ENCODE data around the gene PERCC1. TPM values are rescaled to one million over a fixed set of nuclear protein-coding genes. Genes with fewer than 3 reads are reported as not detected.

PERCC1 gene
- total RNA-seq, 2 experiments from 2014 or later = not detected

DNA sequence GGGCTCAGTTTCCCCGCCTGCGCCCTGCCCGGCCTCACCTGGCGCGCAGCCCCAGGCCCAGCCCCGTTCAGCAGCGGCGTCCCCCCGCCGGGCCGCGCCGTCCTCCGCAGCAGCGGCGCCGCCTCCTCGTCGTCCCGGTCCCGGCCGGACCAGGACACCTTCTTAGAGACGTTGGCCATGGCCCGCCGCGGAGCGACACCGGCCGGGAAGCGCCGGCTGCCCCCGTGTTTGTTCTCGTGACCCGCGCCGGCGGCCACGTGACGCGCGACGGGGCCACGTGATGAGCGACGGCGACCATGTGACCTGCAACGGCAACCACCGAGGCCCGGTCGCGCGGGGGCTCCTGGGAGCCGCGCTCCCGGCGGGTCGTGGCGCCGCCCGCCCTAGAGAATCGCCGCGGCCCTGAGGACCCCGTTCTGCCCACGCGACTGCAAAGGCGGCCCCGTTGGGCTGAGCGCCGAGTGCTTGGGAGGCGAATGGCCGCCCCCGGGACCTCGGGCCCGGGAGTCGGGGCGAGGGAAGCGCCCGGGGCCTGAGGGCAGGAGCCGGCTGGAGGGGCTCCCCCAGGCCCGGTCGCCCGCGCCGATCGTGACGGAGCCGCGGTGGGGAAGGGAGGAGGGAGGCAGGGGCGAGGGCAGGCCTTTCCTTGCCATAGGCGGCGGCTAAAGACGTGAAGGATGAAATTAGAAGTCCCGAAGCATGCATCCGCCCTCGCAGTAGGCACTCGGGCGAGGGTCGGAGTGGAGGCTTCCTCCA is 44.1 kb downstream of the PERCC1 start, which contains the start of gene CLCN7:
Gene CLCN7, minus strand, starts transcription at position 233 of the 756 bp plus-strand sequence. Its CDS starts 54 bp downstream, at position 179.
- Histone ChIP-seq H4K20me1 (ENCODE audit: insufficient read depth, low read length) (no peaks in the 10 kb centered on the region), H3K27ac (ENCODE audit: low read depth, low read length, poor library complexity, severe bottlenecking) (peak within 1 kb of the TSS; percentile 63), H3K4me3 (ENCODE audit: low read depth, low read length, poor library complexity, severe bottlenecking) (peak within 1 kb of the TSS; percentile 85), H3K36me3 (ENCODE audit: insufficient read depth, low read length) (no peaks in the 10 kb centered on the region), H3K79me2 (ENCODE audit: insufficient read depth, low read depth, low read length) (peaks cover 10% of the 10 kb centered on the region; the same call in 1 of the 2 replicates), H3K9me2 (ENCODE audit: insufficient read depth, low read length) (no peaks in the 10 kb centered on the region), H3K9me3 (ENCODE audit: low read length) (no peaks in the 10 kb centered on the region), H3K4me1 (ENCODE audit: insufficient read depth, low read length, poor library complexity, severe bottlenecking) (peaks cover 15% of the 10 kb centered on the region), H3K4me2 (ENCODE audit: low read length) (peak within 1 kb of the TSS; percentile 99), H2AFZ (ENCODE audit: low read length) (peak within 1 kb of the TSS; percentile 88)
- CTCF ChIA-PET (ENCODE audit: unreplicated experiment) = no interaction called here
- peak; percentile 87 for DNase-seq (ENCODE audit: low spot score)
- TF ChIP-seq EZH2phosphoT487 (IDR thresholded peaks at IDR 0.05; ENCODE audit: borderline replicate concordance, low read depth, low read length) = no peak
- TF ChIP-seq, protein P1, sequence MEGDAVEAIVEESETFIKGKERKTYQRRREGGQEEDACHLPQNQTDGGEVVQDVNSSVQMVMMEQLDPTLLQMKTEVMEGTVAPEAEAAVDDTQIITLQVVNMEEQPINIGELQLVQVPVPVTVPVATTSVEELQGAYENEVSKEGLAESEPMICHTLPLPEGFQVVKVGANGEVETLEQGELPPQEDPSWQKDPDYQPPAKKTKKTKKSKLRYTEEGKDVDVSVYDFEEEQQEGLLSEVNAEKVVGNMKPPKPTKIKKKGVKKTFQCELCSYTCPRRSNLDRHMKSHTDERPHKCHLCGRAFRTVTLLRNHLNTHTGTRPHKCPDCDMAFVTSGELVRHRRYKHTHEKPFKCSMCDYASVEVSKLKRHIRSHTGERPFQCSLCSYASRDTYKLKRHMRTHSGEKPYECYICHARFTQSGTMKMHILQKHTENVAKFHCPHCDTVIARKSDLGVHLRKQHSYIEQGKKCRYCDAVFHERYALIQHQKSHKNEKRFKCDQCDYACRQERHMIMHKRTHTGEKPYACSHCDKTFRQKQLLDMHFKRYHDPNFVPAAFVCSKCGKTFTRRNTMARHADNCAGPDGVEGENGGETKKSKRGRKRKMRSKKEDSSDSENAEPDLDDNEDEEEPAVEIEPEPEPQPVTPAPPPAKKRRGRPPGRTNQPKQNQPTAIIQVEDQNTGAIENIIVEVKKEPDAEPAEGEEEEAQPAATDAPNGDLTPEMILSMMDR (conservative IDR thresholded peaks at IDR 0.05; ENCODE audit: low read length) = no peak
- intact Hi-C loops (cut with micrococcal nuclease; ENCODE audit: unreplicated experiment) = no loop called here
- POLR2A ChIA-PET = no interaction called here
- BruUV-seq (replicated peaks) = no TSS peak

DNA sequence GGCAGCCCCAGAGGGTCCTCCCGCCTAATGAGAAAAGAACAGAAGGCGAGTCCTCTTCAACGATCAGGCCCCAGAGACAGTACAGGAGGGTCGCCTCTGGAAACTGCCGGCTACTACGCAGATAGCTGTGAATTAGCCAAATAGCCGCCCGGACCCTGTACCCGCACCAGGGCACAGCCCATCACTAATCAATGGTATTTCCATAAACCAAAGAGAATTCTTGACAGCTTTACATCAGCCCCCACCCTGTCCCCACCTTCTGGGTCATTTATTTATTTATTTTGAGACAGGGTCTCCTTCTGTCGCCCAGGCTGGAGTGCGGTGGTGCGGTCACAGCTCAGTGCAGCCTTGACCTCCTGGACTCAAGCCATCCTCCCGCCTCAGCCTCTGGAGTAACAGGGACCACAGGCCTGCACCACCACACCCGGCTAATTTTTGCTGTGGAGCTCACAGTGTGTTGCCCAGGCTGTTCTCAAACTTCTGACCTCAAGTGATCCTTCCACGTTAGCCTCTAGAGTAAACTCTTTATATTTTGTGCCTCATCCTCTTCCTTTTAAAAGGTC is 44.8 kb downstream of the PERCC1 start:
- intact Hi-C loops (cut with micrococcal nuclease; ENCODE audit: unreplicated experiment) = no loop called here

More for the DNA sequence above, 44.8 kb downstream of the PERCC1 start:
- POLR2A ChIA-PET = no interaction called here
- H3K9me3 ChIP-seq (ENCODE audit: low read length) = no peaks in the 10 kb centered on the region
- H3K4me2 ChIP-seq (ENCODE audit: low read length) = peak overlapping the region; percentile 83
- peak overlapping the region; percentile 88; the same call in 1 of the 2 replicates for H2AFZ ChIP-seq (ENCODE audit: low read length)
- H3K4me1 ChIP-seq (ENCODE audit: insufficient read depth, low read length, poor library complexity, severe bottlenecking) = peaks cover 15% of the 10 kb centered on the region
- no peak for TF ChIP-seq EZH2phosphoT487 (IDR thresholded peaks at IDR 0.05; ENCODE audit: borderline replicate concordance, low read depth, low read length)
- TF ChIP-seq, protein P1 (conservative IDR thresholded peaks at IDR 0.05; ENCODE audit: low read length) = no peak
- H3K4me3 ChIP-seq (ENCODE audit: low read depth, low read length, poor library complexity, severe bottlenecking) = peak overlapping the region; percentile 85
- CTCF ChIA-PET (ENCODE audit: unreplicated experiment) = no interaction called here
- no peaks in the 10 kb centered on the region for H3K36me3 ChIP-seq (ENCODE audit: insufficient read depth, low read length)
- no peak for DNase-seq (ENCODE audit: low spot score)
- H3K27ac ChIP-seq (ENCODE audit: low read depth, low read length, poor library complexity, severe bottlenecking) = peak overlapping the region; percentile 63
- no peaks in the 10 kb centered on the region for H4K20me1 ChIP-seq (ENCODE audit: insufficient read depth, low read length)
- H3K79me2 ChIP-seq (ENCODE audit: insufficient read depth, low read depth, low read length) = peaks cover 10% of the 10 kb centered on the region; the same call in 1 of the 2 replicates
- TSS peak; percentile 77 for BruUV-seq (replicated peaks)
- H3K9me2 ChIP-seq (ENCODE audit: insufficient read depth, low read length) = no peaks in the 10 kb centered on the region

All from OCI-LY7 (cell line).